ENCODE measurements around the gene ALG2.

The ALG2 gene

GRCh38 chr9:99230206-99230605, 8.5 kb upstream of the ALG2 start:
- no peak overlapping the region for H3K4me3 ChIP-seq (ENCODE audit: low read depth, low read length)
- no peak for TF ChIP-seq CTCF (IDR thresholded peaks at IDR 0.05; ENCODE audit: borderline replicate concordance, insufficient read depth, low read depth, low read length)

GRCh38 chr9:99226054-99226453, 4.3 kb upstream of the ALG2 start:
- no peak for TF ChIP-seq CTCF (IDR thresholded peaks at IDR 0.05; ENCODE audit: borderline replicate concordance, insufficient read depth, low read depth, low read length)
- no peak overlapping the region for H3K4me3 ChIP-seq (ENCODE audit: low read depth, low read length)

- TF ChIP-seq CTCF (IDR thresholded peaks at IDR 0.05; ENCODE audit: borderline replicate concordance, insufficient read depth, low read depth, low read length) = no peak
- no peak overlapping the region for H3K4me3 ChIP-seq (ENCODE audit: low read depth, low read length)
Observed at GRCh38 chr9:99224445-99224844, 2.7 kb upstream of the ALG2 start.

- H3K4me3 ChIP-seq (ENCODE audit: low read depth, low read length) = peak overlapping the region; percentile 79
- TF ChIP-seq CTCF (IDR thresholded peaks at IDR 0.05; ENCODE audit: borderline replicate concordance, insufficient read depth, low read depth, low read length) = no peak
Observed at GRCh38 chr9:99222416-99223270, 901 bp upstream of the ALG2 start.

- no peak for TF ChIP-seq CTCF (IDR thresholded peaks at IDR 0.05; ENCODE audit: borderline replicate concordance, insufficient read depth, low read depth, low read length)
Observed at GRCh38 chr9:99221266-99221620, 499 bp downstream of the ALG2 start.

GRCh38 chr9:99220011-99220410, 1.7 kb downstream of the ALG2 start:
- no peak for TF ChIP-seq CTCF (IDR thresholded peaks at IDR 0.05; ENCODE audit: borderline replicate concordance, insufficient read depth, low read depth, low read length)
- no peak overlapping the region for H3K4me3 ChIP-seq (ENCODE audit: low read depth, low read length)

More at GRCh38 chr9:99221266-99221620, 499 bp downstream of the ALG2 start:
- peak overlapping the region; percentile 79 for H3K4me3 ChIP-seq (ENCODE audit: low read depth, low read length)

GRCh38 chr9:99216073-99216472, 5.7 kb downstream of the ALG2 start:
- TF ChIP-seq CTCF (IDR thresholded peaks at IDR 0.05; ENCODE audit: borderline replicate concordance, insufficient read depth, low read depth, low read length) = no peak
- H3K4me3 ChIP-seq (ENCODE audit: low read depth, low read length) = no peak overlapping the region
